ENCODE results near the gene PPCDC.

PPCDC gene

DNA sequence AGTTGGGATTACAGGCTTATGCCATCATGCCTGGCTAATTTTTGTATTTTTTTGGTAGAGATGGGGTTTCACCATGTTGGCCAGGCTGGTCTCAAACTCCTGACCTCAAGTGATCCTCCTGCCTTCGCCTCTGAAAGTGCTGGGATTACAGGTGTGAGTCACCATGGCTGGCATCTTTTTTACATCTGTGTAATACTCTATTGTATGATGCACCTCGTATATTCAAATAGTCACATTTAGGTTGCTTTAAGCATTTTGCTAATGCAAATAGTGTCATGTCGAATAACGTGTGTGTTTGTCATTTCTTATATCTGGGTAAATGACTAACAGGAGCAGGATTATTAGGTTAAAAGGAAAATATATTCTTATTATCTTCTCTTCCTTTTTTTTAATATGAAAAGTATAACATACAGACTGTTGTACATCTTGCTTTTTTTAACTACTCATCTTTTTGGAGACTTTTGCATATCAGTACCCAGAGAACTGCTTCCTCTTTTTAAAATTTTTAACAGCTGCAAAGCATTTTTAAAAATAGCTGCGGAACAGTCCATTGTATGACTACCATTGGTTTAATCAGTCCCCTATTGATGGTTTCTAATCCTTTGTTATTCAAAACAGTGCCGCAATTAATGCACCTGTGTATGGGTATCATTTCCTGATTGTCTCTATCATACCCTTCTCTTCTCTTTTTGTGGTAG is 14.6 kb upstream of the PPCDC start:
- DNase-seq (ENCODE audit: low read depth), result no peak

DNA sequence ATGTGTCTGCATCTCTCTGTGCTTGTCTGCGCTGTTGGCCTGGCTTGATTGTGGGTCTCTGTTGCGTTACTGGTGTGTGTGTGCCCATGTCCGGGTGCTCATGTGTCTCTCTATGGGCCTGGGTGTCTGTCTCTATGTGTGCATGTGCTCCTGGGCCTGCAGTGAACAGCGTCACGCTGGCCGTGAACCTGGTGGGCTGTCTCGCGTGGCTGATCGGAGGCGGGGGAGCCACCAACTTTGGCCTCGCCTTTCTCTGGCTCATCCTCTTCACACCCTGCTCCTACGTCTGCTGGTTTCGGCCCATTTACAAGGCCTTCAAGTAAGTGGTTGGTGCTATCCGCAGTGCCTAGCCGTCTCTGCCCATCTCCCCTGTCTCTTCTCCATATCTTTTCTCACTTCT is 7.0 kb upstream of the PPCDC start:
- no peak for DNase-seq (ENCODE audit: low read depth)

DNA sequence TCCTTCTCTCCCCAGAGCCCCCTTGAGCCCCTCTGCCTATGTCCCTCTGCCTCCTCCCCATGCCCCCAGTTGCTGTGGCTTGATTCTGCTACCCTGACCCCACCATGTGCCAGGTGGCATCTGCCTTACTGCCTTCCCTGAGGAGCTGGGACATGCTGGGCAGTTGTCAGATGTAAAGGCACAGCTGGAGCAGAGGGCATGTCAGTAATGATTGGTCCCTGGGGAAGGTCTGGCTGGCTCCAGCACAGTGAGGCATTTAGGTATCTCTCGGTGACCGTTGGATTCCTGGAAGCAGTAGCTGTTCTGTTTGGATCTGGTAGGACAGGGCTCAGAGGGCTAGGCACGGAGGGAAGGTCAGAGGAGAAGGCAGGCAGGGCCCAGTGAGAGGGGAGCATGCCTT is 3.5 kb upstream of the PPCDC start:
- DNase-seq (ENCODE audit: low read depth), result no peak

DNA sequence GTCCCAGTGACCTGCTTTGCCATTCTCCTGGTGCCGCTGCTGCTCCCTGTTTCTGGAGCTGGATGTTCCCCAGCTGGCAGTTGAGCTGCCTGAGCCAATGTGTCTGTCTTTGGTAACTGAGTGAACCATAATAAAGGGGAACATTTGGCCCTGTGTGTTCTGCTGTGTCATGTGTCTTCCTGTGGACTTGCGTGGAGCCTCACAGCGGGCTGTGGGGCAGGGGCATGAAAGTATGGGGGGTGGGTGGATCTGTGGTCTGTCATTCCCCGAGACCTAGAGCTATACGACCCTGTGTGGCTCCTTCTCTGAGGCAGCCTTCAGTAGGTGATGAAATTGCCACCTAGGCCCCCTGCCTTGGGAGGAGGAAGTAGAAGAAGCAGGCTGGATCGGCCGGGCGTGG is 2.0 kb upstream of the PPCDC start:
- no peak for DNase-seq (ENCODE audit: low read depth)

DNA sequence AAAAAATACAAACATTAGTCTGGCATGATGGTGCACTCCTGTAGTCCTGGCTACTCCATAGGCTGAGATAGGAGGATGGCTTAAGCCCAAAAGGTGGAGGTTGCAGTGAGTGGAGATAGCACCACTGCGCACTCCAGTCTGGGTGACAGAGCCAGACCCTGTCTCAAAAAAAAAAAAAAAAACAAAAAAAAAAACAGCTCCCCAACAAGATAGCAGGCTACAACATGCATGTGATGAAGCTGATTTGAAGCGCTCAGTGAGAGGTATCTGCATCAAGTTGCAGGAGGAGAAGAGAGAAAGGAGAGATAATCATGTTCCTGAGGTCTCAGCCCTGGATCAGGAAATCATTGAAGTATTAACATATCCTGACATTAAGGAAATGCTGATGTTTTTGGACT is 608 bp upstream of the PPCDC start:
- DNase-seq (ENCODE audit: low read depth), result no peak

DNA sequence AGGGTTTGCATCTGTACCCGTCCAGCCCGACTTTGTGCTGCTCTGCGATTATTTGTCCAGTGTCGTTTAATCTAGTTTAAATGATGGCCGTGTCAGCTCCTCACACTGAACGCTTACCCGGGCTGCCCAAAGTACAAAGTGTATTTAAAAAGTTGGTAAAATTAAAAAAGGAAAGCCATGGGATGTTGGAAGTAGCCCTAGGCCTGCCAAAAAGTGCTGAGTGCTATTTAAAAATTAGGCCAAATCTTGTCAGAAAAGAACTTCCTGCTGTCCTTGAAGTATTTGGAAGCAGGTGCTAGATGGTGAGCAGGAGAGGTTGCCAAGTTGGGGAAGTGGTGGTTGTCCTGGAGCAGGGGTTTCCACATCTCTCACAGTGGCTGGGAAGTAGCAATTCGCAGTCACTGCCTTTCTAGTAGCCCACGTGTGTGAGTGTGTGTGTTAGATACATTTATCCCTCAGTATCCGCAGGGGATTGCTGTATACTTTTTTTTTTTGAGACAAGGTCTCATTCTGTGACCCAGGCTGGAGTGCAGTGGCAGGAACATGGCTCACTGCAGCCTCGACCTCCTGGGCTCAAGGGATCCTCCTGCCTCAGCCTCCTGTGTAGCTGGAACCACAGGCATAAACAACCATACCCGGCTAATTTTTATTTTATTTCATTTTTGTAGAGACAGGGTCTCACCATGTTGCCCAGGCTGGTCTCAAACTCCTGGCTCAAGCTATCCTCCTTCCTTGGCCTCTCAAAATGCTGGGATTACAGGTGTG is 664 bp downstream of the PPCDC start:
- DNase-seq (ENCODE audit: low read depth), result no peak

DNA sequence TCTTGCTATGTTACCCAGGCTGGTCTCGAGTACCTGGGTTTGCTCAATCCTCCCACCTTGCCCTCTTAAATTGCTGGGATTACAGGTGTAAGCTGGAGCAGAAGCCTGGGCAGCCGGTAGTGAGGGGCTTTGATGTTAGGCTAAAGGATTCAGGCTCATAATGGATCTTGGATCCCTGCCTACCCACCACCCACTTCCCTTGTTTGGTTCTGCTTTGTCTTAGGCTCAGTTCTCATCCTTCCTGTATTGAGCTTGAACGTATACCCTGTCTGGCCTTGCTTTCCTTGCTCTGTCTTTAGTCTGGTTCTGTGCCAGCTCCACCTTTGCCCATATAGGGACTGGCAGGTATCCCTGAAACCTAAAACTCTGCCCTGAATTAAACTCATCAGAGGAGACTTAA is 1.7 kb downstream of the PPCDC start:
- no peak for DNase-seq (ENCODE audit: low read depth)

DNA sequence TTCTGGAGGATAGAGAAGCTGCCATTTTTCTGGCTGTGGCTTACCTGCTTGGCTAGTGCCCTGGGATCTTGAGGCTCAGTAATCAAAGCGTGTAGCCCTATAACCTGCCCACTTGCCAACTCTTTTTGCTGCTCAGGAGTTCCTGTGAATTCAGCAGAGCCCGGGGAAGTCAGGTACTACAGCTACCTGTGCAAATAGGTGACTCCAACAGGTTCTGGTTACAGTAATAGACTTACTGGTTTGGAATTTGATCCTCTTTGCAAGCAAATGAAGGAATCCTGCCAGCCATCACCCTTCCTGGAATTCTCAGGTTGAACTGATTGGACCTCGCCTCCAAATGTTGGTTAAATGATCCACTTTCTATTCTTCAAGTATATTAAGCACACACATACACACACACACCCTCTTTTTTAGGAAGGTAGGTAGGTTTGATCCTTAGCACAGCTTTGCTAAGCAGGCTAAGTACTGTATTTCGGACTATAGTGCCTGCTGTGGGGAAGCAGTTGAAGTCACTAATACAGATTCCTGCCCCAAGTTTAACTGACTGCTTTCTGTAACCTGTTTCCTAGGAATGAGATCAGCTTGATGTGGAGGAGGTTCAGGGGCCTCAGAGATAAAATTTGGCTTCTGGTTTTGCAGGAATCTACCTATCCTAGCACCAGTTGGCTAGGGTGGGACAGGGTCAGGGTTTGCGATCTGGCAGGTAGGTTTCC is 2.3 kb downstream of the PPCDC start:
- DNase-seq (ENCODE audit: low read depth), result no peak

DNA sequence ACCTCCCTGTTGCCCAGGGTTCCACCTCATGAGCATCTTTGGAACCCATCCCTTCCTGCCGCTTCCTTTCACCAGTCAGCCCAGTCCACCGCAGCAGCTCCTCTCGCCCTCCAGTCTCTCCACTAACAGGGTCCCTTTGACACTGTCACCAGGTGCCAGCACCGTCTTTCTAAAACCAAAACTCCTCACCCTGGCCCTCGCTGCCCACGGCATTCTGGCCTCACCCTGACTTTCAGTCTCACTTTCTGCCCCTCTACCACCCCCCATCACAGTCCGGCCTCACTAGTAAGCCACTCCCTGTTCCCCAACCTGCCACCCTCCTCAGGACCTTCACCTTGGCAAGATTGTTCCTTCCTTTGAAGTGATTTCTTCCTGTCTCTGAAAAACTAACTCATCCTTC is 4.2 kb downstream of the PPCDC start:
- no peak for DNase-seq (ENCODE audit: low read depth)

DNA sequence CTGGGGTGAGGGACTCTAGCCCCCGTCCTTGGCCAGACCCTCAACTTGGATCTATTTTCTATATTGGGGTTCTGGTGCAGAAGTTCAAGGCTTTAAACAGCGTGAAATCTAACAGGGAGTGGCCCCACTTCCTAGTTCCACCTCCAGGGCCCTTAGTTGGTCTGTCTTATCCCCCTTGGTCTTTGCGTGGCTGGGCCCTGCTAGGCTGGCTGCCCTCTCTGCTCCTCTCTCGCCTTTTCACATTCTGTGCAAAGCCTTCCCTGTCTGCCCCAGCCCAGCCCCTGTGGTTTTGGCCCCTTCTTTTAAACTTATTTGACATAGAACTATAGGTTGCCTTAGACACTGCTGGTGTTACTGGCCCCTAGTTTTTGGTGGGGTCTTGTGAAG is 5.6 kb downstream of the PPCDC start:
- DNase-seq (ENCODE audit: low read depth), result no peak

DNA sequence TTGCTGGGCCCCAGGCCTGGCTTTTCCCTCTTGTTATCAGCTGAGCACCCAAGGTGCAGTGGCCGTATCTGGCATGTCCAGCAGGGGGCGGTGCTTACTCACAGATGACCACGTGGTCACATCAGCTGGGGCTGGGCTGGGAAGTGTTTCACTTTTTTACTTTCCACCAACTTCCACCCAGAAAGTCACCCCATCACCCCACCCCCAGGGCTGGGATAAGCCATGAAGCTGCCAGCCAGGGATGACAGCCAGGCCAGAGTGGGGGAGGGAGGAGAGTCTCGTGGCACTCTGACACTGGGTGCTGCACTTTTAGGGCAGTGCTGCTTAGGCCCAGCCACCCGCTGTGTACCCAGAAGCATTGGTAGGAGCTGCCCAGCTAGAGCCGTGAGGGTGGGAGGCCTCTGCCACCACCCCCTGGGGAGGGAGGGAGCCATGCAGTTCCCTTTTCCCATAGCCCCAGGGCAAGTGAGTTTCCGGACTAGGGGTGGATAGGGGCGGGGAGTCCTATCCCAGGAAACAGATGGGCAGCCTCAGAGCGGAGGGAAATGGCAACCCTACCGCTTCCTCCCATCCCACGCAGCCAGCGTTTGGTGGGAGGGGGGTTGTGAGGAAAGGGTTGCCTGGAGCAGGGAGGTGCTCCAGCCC is 6.1 kb downstream of the PPCDC start:
- peak; percentile 82 for DNase-seq (ENCODE audit: low read depth)

DNA sequence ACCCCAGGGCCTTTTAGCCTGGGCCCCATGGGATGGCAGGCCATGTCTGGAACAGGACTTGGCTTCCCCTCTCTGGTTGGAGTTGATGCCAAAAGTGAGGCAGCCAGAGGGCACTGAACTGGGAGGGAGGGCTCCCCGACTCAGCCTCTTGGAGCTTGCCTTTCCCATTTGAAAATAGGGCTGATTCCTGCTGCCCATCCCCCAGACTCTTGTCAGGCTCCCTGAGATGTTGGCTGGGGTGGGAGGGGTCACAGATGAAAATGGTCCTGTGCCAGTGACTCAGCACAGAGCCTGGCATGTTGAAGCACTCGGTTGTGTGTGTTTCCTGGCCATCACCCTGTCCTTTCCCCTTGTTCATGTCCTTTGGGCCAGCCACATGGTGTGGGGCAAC is 6.6 kb downstream of the PPCDC start:
- peak; percentile 32 for DNase-seq (ENCODE audit: low read depth)

DNA sequence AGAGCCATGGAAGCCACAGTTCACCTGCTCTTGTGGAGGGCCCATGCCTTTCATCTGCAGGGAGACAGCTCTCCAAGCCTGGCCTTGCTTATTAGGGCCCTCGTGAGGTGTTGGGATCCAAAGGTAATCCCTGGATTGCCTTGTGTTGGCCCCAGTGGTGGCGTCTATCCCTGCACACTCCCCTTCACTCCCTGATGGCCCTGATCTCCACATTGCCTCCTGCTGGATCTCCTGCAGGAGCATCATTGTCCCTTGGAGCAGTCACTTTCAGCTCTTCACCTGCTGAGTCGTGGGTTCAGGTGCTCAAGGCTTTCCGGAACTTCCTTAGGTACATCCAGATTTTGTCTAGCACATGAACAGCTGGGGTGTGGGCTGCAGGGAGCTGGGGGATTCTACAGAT is 7.0 kb downstream of the PPCDC start:
- no peak for DNase-seq (ENCODE audit: low read depth)

DNA sequence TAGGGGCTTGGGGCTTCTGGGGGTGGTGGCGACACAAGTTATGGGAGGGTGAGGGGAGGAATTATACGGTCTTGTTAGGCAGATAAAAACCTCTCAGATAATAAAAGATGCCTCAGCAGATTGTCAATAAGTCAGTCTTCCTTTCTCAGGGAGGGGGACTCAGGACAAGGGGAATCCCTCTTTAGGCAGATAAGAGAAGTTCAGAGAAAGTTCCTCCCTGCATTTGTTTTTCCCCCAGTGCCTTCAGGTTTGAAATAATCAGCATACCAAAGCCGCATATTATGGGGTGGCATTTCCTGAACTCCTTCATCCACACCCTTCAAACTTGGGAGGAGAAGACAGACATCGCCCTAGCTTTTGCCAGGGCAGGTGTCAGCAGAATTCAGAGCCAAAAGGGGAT is 8.5 kb downstream of the PPCDC start:
- DNase-seq (ENCODE audit: low read depth), result no peak

DNA sequence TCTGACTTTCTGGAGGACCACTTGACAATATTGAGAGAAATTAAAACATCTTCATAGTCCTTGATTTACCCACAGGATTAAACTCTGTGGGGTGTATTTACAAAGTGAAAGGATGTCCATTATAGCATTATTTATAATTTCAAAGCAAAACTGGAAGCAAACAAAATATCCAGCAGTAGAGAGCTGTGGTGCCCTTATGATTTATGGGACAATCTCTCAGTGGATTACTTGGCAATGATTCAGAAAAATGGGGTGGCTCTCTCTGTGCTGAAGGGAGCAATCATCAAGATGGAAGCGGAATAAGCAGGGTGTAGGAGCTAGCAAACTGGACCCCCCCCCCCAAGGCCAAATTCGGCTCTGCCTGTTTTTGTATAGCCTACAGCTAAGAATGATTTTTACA is 9.0 kb downstream of the PPCDC start:
- DNase-seq (ENCODE audit: low read depth), result no peak

DNA sequence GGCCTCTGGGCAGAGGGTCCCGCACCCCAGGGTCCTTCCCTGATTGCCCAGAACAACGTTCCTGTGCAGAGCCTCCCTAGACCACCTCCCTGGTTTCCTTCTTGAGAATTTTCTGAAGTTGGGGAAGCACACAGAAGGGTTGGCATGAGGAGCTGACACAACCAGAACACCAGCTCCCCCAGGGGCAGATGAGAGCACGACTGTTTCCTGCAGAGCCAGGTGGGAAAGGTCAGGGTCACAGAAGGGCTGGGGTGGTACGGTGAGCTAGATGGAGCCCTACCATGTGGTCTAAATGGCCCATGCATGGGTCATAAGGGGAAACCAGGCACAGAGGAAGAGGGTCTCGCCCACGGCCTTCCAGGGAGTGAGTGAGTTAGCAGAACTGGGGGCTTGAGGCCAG is 10.4 kb downstream of the PPCDC start:
- no peak for DNase-seq (ENCODE audit: low read depth)

DNA sequence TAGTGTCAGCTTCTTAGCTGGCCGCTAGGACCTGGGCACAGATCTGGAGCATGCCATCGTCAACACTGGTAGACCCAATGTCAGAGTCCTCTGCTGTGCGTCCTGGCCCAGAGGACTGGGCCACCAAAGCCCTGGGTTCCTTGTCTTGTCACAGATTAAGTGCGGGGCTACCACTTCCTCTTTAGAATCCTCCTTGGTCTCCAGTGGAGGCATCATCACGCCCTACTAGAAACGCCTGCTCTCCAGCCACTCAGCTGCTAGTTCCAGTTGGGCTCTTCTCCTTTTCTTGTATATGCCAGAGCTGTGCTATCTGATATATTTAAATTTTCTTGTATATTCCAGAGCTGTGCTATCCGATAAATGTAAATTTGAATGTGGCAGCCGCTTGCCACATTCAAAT is 11.2 kb downstream of the PPCDC start:
- DNase-seq (ENCODE audit: low read depth), result no peak

DNA sequence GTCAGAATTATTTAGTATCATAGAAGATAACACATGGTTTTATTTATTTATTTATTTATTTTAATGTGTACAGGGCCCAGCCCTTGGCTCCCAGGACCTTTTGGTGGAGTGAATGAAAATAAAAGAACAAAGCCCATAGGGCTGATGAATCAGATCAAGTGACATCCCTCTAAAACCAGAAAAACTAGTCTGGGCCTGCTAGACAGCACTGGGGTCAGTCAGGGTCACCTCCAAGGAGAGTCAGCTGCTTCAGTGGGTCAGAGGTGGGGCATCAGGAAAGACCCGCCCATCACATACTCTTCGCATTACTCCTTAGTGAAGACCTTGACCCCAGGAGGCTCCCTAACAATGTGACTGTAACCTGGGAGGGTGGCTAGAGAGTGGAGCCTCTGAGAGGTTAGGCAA is 12.8 kb downstream of the PPCDC start:
- DNase-seq (ENCODE audit: low read depth), result no peak

DNA sequence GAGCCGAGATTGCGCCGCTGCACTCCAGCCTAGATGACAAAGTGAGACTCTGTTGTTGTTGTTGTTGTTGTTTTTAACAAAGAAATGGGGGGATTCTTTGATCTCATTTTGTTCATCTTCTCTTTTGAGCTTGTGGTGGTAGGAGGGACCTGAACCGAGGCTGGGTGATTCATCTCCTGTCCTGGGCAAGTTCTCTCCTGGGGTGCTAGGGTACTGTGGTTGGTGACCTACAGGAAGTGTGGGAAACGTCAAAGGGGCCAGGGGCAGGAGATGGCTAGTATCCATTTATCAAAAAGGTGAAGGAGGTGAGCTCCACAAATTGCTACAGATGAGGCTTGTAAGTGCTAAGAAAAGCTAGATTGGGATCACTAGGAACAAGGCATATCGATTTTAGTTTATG is 14.3 kb downstream of the PPCDC start:
- no peak for DNase-seq (ENCODE audit: low read depth)

DNA sequence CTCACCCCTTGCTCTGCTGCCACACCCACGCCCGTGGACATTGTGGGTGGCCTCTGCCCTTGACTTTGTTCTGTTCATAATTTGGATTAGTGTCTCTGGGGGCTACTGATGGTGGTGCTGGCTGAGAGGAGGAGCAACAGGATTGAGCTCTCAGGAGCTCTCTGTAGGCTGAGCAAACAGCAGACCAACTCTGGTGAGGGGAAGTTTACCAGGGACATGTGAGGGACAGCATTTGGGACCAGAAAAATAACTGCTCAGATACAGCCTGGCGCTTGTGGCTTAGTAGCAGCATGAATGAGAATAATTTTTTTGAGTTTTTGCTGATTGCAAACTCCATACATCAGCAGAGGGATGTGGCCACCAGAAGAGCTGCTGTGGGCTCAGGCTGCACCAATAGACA is 14.8 kb downstream of the PPCDC start:
- DNase-seq (ENCODE audit: low read depth), result no peak

DNA sequence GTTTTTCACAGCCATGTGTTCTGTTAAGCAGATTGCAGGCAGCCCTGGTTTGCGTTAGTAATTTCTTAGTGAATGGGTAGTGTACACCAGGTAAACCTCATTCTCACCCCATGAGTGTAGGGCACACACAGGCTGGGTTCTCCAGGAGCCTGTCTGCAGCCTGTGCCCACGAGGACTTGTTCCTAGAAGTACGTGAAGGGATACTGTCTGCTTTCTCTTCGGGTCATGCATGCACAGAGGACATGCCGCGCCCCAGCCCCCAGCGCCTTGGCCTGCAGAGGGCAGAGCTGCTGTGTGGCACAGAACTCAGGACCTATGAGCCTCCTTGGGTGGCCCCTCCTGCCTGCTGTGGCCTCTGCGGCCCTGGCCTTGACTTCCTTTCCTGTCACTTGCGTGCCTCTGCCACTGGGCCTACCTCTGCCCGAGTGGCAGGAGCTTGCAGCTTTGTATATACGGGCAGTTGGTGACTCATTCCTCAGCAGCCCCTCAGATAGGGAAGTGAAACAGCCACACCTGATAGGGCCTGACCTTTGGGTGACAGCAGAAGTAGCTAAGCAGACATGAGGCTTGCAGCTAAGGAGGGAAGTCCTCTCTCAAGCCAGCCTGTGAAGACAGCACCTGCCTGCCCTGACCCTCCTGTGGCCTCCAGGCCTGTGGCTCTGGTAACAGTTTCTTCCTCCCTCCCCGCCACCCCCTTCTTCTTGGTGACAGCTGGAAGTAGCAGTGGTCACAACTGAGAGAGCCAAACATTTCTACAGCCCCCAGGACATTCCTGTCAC is 19.5 kb downstream of the PPCDC start:
- DNase-seq (ENCODE audit: low read depth), result no peak

Data from stromal cell of bone marrow (primary cell).